GM19455 (cell line): ENCODE results near the gene AKIP1.
"Not testable (repeated sequence)": the region's sequence is repeated elsewhere in the genome, so short reads cannot be mapped to it uniquely, and the experiment has no call there.

ENCODE experiments used
- ATAC-seq: cut with Tn5 transposase; IDR thresholded peaks from one replicate; pipeline ENCODE4 v1.9.1; 2021; ENCODE audit not compliant: unreplicated experiment

The AKIP1 gene

GRCh38 chr11:8914661-8915018 lies 3.7 kb downstream of the AKIP1 start:
- no peak for ATAC-seq

- ATAC-seq, result no peak
Measured at GRCh38 chr11:8917157-8917825, 6.3 kb downstream of the AKIP1 start.

GRCh38 chr11:8922691-8923090 lies 11.7 kb downstream of the AKIP1 start:
- no peak for ATAC-seq

- no peak for ATAC-seq
Measured at GRCh38 chr11:8925711-8926110, 14.7 kb downstream of the AKIP1 start.

- no peak for ATAC-seq
Measured at GRCh38 chr11:8926236-8926635, 15.2 kb downstream of the AKIP1 start.

- no peak for ATAC-seq
Measured at GRCh38 chr11:8927233-8927632, 16.2 kb downstream of the AKIP1 start.

GRCh38 chr11:8928205-8928604 lies 17.2 kb downstream of the AKIP1 start:
- no peak for ATAC-seq

- ATAC-seq, result no peak
Measured at GRCh38 chr11:8928981-8929615, 18.1 kb downstream of the AKIP1 start.

- ATAC-seq, result no peak
Measured at GRCh38 chr11:8930456-8931175, 19.6 kb downstream of the AKIP1 start.

GRCh38 chr11:8932564-8933180 lies 21.7 kb downstream of the AKIP1 start, which contains the start of gene C11orf16:
TSS of gene C11orf16 (minus strand) at chr11:8932947. CDS start at chr11:8932308, 639 bp downstream.
- no peak for ATAC-seq

- no peak for ATAC-seq
Measured at GRCh38 chr11:8933931-8934330, 22.9 kb downstream of the AKIP1 start.

- no peak for ATAC-seq
Measured at GRCh38 chr11:8934742-8935488, 23.9 kb downstream of the AKIP1 start.

- ATAC-seq, result not testable (repeated sequence)
Measured at GRCh38 chr11:8935789-8936188, 24.8 kb downstream of the AKIP1 start.

GRCh38 chr11:8937159-8937558 lies 26.2 kb downstream of the AKIP1 start:
- ATAC-seq, result no peak

GRCh38 chr11:8937659-8938058 lies 26.7 kb downstream of the AKIP1 start:
- ATAC-seq, result no peak

GRCh38 chr11:8941341-8942103 lies 30.5 kb downstream of the AKIP1 start:
- no peak for ATAC-seq

- no peak for ATAC-seq
Measured at GRCh38 chr11:8942518-8943066, 31.6 kb downstream of the AKIP1 start, which contains the start of gene ASCL3. TSS of gene ASCL3 (minus strand) at chr11:8943016. CDS start at chr11:8938161, 4,855 bp downstream.

GRCh38 chr11:8947230-8947943 lies 36.4 kb downstream of the AKIP1 start:
- no peak for ATAC-seq

- no peak for ATAC-seq
Measured at GRCh38 chr11:8948886-8949285, 37.9 kb downstream of the AKIP1 start.
